ENCODE measurements around the gene CPAMD8. TPM values are rescaled to one million over a fixed set of nuclear protein-coding genes. Genes with fewer than 3 reads are reported as not detected.

Gene CPAMD8
- total RNA-seq, 1 donor from 2014 or later = 4.9 TPM

GRCh38 chr19:16897029-16897855 is 129.4 kb downstream of the CPAMD8 start:
- FAIRE-seq = no peak
- peak; percentile 88 to 91 for DNase-seq (ENCODE audit: low spot score in 2 of 2)

- FAIRE-seq = no peak
- DNase-seq (ENCODE audit: low spot score in 2 of 2) = no peak
These were observed 130.2 kb downstream of the CPAMD8 start for GRCh38 chr19:16896146-16897028.

GRCh38 chr19:16895467-16896145 is 131.0 kb downstream of the CPAMD8 start:
- no peak for DNase-seq (ENCODE audit: low spot score in 2 of 2)

GRCh38 chr19:16894080-16894479 is 132.5 kb downstream of the CPAMD8 start:
- DNase-seq (ENCODE audit: low spot score in 2 of 2) (no peak), FAIRE-seq (no peak)

More at GRCh38 chr19:16895467-16896145, 131.0 kb downstream of the CPAMD8 start:
- no peak for FAIRE-seq

GRCh38 chr19:16893686-16893989 is 133.0 kb downstream of the CPAMD8 start:
- FAIRE-seq (no peak), DNase-seq (ENCODE audit: low spot score in 2 of 2) (no peak)

GRCh38 chr19:16892868-16893685 is 133.5 kb downstream of the CPAMD8 start:
- DNase-seq (ENCODE audit: low spot score in 2 of 2) (no peak), FAIRE-seq (no peak)

- no peak for DNase-seq (ENCODE audit: low spot score in 2 of 2)
- FAIRE-seq = no peak
These were observed 134.2 kb downstream of the CPAMD8 start for GRCh38 chr19:16892436-16892835.

- DNase-seq (ENCODE audit: low spot score in 2 of 2) = no peak
- no peak for FAIRE-seq
These were observed 134.8 kb downstream of the CPAMD8 start for GRCh38 chr19:16891696-16892382.

GRCh38 chr19:16890461-16891184 is 136.0 kb downstream of the CPAMD8 start:
- FAIRE-seq (no peak), DNase-seq (ENCODE audit: low spot score in 2 of 2) (no peak)

GRCh38 chr19:16889883-16890460 is 136.6 kb downstream of the CPAMD8 start:
- no peak for FAIRE-seq
- no peak for DNase-seq (ENCODE audit: low spot score in 2 of 2)

- no peak for DNase-seq (ENCODE audit: low spot score in 2 of 2)
- FAIRE-seq = no peak
These were observed 137.2 kb downstream of the CPAMD8 start for GRCh38 chr19:16889366-16889882.

GRCh38 chr19:16888629-16889365 is 137.8 kb downstream of the CPAMD8 start, which contains the start of gene F2RL3:
Gene F2RL3, plus strand, starts transcription at chr19:16888999. Its CDS starts 191 bp downstream, at chr19:16889190.
- FAIRE-seq = no peak
- DNase-seq (ENCODE audit: low spot score in 2 of 2) = no peak

- FAIRE-seq (no peak), DNase-seq (ENCODE audit: low spot score in 2 of 2) (no peak)
These were observed 139.0 kb downstream of the CPAMD8 start for GRCh38 chr19:16887353-16888265.

- no peak for FAIRE-seq
These were observed 140.2 kb downstream of the CPAMD8 start for GRCh38 chr19:16886305-16886880.

GRCh38 chr19:16885166-16885565 is 141.4 kb downstream of the CPAMD8 start:
- no peak for DNase-seq (ENCODE audit: low spot score in 2 of 2)
- no peak for FAIRE-seq

More at GRCh38 chr19:16886305-16886880, 140.2 kb downstream of the CPAMD8 start:
- DNase-seq (ENCODE audit: low spot score in 2 of 2) = no peak

GRCh38 chr19:16883522-16883921 is 143.1 kb downstream of the CPAMD8 start:
- DNase-seq (ENCODE audit: low spot score in 2 of 2) = no peak

More at GRCh38 chr19:16883522-16883921, 143.1 kb downstream of the CPAMD8 start:
- FAIRE-seq = no peak
